HCT116 (cell line): ENCODE results near the gene DEPDC5.

Experiments used
- CTCF ChIP-seq, 3 experiments: fragments of 200-600 bp in 1 of 3; sonication (generic) in 1 of 3; IDR thresholded peaks in 2 of 3; conservative IDR thresholded peaks in 1 of 3; 2 replicates each; pipeline ENCODE4 v1.5.1; 2012 to 2017; ENCODE audit warnings: low read depth in 2 of 3, low read length in 2 of 3, antibody characterized with exemption in 1 of 3, borderline replicate concordance in 1 of 3, control low read depth in 1 of 3, mild to moderate bottlenecking in 1 of 3, mixed read lengths in 1 of 3, mixed run types in 1 of 3, moderate library complexity in 1 of 3; ENCODE audit not compliant: insufficient read depth in 1 of 3
- POLR2A ChIP-seq: IDR thresholded peaks from 2 replicates; pipeline ENCODE4 v1.7.0; 2011; ENCODE audit warnings: borderline replicate concordance; ENCODE audit not compliant: insufficient read depth, insufficient read length; ENCODE audit errors: extremely low read depth
- SRF ChIP-seq: IDR thresholded peaks from 2 replicates; pipeline ENCODE4 v1.6.1; 2012; ENCODE audit warnings: low read depth
- ZNF274 ChIP-seq: fragments of 200-500 bp; sonication (Bioruptor generic); IDR thresholded peaks from 2 replicates; pipeline ENCODE4 v1.6.1; 2014; ENCODE audit warnings: mild to moderate bottlenecking, low read depth, low read length, inconsistent platforms

DNA sequence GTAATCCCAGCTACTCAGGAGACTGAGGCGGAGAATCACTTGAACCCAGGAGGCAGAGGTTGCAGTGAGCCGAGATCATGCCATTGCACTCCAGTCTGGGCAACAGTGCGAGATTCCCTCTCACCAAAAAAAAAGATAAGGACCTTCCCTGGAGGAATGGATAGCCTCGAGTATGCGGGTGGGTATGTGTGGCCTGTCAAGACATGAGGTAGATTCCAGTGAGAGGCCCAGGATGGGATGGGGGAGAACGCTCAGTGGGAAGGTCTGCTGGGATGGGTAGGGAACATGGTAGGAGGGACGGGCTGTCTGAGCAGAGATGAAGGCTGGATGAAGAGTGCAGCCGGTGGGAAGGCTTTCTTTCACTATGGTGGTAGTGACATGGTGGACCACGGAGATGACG lies 151.5 kb downstream of the DEPDC5 start:
- TF ChIP-seq SRF (no peak), POLR2A (no peak), CTCF (IDR thresholded peaks at IDR 0.05 in 2 of 3, conservative IDR thresholded peaks at IDR 0.05 in 1 of 3; ENCODE audit: borderline replicate concordance in 1 of 3, insufficient read depth in 1 of 3, low read depth in 2 of 3, low read length in 2 of 3) (no peak), ZNF274 (no peak)
